ENCODE data around the gene TRAPPC2.
"Not testable (repeated sequence)": the region's sequence is repeated elsewhere in the genome, so short reads cannot be mapped to it uniquely, and the experiment has no call there.

TRAPPC2 gene

GRCh38 chrX:13697455-13697854 lies 37.0 kb downstream of the TRAPPC2 start:
- no peak for DNase-seq

DNA sequence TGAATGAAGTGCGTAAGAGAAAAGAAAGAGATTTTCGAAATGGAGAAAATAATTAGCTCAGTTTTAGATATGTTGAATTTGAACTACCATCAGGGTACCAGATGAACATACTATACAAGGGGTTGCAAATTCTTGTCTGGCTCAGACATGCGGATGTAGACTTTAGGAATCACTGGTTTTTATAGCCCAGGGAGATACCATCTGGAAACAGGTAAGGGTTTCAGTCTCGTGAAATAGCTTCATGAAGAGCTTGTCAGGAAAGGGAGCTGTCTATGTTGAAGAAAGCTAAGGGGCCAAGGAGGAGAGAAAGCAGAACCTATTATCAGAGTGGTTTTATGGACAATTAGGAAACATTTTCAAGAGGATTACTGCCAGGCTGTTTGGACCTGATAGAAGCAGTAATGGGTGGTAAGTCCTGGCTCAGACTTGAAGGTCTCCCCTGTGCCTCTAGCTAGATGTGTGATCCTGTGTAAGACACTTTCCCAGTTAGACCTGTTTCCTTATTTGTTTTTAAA lies 38.8 kb downstream of the TRAPPC2 start:
- no peak for DNase-seq

- no peak for DNase-seq
Observed at GRCh38 chrX:13694983-13695382, 39.4 kb downstream of the TRAPPC2 start.

- no peak for DNase-seq
Observed at GRCh38 chrX:13694359-13694758, 40.1 kb downstream of the TRAPPC2 start.

DNA sequence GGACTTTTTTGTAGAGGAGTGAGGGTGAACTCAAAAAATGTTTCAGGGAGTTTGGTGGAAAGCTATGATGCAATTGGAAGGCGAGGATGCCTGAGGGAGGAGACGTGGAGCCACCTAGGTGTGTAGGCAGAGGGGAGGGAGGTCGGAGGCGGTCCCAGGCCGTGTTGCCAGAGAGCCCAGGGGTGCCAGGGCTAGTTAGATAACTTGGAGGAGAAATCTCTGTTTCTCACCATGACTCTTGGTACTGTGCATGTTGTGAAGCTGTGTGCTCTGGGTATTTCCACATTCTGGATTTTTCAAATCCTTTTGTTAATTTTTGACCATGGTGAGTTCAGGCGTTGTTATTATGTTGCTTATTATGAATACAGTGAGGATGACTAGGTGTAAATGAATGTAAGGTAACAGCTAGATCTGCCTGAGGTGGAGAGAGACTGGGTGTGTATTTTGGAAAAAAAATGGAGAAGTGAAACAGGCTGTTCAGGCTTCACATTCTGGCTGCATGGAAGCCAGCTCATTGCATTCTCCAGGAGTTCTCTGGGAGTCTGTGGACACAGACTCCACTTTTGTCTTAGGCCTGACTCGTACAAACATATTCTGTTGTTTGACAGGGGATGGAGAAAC lies 41.0 kb downstream of the TRAPPC2 start:
- peak; percentile 10 for DNase-seq

- peak; percentile 4 for DNase-seq
Observed at GRCh38 chrX:13692771-13693231, 41.6 kb downstream of the TRAPPC2 start.

DNA sequence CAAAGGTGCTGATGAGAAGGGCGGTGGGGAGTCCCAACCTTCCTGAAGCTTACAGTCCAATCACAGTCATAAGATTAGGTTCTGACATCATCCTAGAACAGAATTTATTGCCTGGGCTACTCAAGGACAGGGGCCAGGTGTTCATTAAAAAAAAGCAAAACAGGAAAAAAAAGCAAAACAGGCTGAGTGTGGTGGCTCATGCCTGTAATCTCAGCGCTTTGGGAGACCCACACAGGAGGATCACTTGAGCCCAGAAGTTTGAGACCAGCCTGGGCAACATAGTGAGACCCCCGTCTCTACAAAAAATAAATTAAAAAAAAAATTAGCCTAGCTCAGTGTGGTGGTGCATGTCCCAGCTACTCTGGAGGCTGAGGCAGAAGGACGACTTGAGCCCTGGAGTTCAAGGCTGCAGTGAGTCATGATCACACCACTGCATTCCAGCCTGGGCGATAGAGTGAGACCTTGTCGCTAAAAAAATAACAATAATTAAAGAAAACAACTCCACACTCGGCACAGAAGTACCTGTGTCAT lies 42.5 kb downstream of the TRAPPC2 start:
- DNase-seq: no peak

DNA sequence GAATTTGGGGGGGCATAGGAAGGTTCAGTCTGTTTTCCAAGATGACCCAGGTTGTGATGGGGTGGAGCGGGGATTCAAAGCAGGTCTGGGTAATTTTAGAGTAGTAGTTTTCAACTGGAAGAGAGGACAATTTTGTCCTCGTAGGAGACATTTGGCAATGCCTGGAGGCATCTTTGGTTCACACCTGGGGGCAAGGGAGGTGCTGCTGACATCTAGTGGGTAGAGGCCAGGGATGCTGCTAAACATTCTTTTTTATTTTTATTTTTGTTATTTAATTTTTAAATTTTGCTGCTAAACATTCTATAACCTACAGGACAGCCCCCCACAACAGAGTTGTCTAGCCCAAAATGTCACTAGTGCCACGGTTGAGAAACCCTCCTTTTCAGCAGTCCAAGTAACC lies 43.6 kb downstream of the TRAPPC2 start:
- peak; percentile 8 for DNase-seq

GRCh38 chrX:13689741-13690211 lies 44.6 kb downstream of the TRAPPC2 start:
- DNase-seq: peak; percentile 15

GRCh38 chrX:13688958-13689740 lies 45.3 kb downstream of the TRAPPC2 start, which contains the start of gene RAB9A:
TSS of gene RAB9A (plus strand) at chrX:13689128. CDS start at chrX:13708747, 19,619 bp downstream.
- DNase-seq: peak; percentile 86

DNA sequence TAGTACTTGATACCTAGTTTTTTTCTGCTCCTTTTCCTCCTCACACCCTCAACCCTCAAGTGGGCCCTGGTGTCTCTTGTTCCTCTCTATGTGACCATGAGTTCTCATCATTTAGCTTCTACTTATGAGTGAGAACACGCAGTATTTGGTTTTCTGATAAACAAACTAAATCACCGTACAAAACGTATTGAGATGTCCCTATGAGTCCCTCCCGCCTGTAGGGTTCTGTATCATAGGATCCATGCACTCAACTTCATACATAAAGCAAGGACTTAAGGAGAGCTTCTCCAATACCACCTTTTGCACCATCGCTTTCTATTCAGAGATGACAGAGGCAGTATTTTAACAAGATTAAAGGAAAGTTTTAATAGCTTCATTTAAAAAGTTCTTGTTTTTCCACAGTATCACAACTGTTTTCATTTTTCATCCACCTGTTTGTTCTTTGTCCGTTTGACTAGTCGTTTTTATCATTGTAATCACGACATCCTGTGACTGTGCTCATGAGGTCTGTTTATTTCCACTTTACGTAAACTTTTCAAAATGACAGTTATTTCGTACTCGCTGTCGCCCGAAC lies 45.9 kb downstream of the TRAPPC2 start:
- peak; percentile 10 for DNase-seq

DNA sequence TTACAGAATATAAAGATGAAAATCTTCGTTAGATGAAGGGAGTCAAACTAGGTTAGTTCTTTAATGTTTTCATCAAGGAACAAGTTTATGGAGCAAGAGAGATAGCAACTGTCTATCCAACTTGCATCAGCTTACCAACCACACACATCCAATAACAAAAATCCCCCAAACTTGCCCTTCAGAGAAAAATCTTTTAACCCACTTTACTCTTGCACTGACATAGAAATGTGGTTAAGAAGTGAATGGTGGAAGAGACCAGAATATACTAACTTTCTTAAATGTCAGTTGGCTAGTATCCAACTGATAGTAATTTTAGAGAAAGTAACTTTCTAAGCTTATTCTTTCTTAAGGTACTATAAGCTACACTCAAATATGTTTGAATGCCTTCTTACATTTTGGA lies 47.2 kb downstream of the TRAPPC2 start:
- no peak for DNase-seq

GRCh38 chrX:13685126-13685763 lies 49.2 kb downstream of the TRAPPC2 start:
- DNase-seq: no peak

- DNase-seq: no peak
Observed at GRCh38 chrX:13684361-13684760, 50.1 kb downstream of the TRAPPC2 start.

DNA sequence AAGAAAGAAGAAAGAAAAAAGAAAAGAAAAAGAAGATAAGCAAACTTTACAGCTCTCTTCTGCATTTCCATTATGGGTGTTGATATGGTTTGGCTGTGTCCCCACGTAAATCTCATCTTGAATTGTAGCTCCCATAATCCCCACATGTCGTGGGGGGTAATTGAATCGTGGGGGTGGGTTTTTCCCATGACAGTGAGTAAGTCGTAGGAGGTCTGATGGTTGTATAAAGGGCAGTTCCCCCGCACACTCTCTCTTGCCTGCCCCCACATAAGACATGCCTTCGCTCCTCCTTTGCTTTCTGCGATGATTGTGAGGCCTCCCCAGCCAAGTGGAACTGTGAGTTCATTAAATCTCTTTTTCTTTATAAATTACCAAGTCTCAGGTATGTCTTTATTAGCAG lies 52.8 kb downstream of the TRAPPC2 start:
- DNase-seq: no peak

GRCh38 chrX:13679700-13680099 lies 54.7 kb downstream of the TRAPPC2 start:
- DNase-seq: not testable (repeated sequence)

DNA sequence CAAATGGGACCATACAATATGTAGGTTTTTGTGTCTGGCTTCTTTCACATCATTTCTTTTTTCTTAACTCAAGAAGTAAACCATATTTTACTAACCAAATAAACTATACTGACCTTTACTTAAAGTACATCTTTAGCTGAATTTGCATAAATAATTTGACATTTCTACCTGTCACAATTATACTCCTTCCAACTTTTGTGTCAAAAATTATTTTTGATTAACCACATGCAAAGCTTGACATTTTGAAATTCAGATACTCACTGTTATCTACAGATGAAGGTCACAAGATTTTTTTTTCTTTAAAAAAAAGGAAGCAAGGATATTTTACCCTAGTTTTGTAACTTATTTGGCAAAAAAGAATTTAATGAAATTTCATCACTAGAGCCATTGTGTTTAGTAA lies 57.5 kb downstream of the TRAPPC2 start:
- no peak for DNase-seq

GRCh38 chrX:13673016-13673415 lies 61.4 kb downstream of the TRAPPC2 start:
- DNase-seq: no peak

- no peak for DNase-seq
Observed at GRCh38 chrX:13670197-13670596, 64.2 kb downstream of the TRAPPC2 start.

DNA sequence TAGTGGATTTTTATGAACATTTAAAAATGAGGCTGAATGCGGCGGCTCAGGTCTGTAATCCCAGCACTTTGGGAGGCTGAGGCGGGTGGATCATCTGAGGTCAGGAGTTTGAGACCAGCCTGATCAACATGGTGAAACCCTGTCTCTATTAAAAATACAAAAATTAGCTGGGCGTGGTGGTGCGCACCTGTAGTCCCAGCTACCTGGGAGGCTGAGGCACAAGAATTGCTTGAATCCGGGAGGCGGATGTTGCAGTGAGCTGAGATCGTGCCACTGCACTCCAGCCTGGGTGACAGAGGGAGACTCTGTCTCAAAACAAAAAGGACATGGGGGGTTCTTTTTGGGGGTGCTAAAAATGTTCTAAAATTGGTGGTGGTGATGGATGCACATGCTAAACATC lies 64.7 kb downstream of the TRAPPC2 start:
- DNase-seq: not testable (repeated sequence)

DNA sequence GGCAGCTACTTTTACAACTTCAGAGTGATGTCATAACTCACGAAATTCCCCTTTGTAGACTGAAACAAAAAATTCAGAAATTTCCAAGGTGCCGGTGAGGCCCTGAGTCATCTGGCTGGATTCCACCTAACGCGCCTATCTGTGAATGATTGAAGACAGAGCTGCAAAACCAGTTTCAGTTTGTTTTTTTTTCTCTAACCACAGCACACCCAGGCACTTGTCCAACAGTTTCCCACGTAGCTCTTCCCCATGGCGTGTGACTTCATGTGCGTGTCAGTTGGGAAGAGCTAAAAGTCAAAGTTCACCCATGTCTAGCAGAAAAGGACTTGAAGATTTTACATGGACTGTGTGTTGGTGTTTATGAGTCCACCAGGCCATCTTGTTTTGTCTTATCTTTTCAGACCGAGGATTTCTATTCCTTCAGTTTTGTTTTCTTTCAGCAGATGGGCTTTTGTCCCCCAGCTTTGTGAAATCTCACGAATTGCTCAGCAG lies 65.1 kb downstream of the TRAPPC2 start:
- no peak for DNase-seq

DNA sequence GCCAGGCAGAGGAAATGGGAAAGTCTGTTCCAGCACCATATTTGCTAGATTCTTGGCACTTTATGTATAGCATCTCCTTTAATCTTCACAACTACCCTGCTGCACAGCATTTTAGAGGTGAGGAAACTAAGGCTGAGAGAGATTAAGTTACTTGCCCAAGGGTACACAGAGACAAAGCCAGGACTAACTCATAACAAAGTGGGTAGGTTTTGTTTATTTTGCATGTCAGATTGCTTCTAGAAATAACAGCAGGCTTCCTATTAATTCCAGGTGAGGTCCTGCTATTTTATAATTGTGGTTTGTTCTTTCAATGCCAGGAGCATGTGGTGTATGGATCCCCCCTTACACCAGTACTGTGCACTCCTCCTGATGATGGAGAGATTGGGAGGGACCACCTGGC lies 66.5 kb downstream of the TRAPPC2 start:
- peak; percentile 68 for DNase-seq

- DNase-seq: no peak
Observed at GRCh38 chrX:13666836-13667235, 67.6 kb downstream of the TRAPPC2 start.

Measured in NCI-H69 (cell line).